ENCODE measurements around the gene SMPD3. TPM values are rescaled to one million over a fixed set of nuclear protein-coding genes. Genes with fewer than 3 reads are reported as not detected.

The SMPD3 gene
- total RNA-seq, 1 experiment from 2014 or later, result 1.4 TPM

GRCh38 chr16:68487669-68488068, 39.4 kb upstream of the SMPD3 start (continued):
- TF ChIP-seq HMGXB4 (CRISPR knock-in tag; IDR thresholded peaks at IDR 0.05) (no peak), CREM (CRISPR knock-in tag; IDR thresholded peaks at IDR 0.05) (no peak)

DNA sequence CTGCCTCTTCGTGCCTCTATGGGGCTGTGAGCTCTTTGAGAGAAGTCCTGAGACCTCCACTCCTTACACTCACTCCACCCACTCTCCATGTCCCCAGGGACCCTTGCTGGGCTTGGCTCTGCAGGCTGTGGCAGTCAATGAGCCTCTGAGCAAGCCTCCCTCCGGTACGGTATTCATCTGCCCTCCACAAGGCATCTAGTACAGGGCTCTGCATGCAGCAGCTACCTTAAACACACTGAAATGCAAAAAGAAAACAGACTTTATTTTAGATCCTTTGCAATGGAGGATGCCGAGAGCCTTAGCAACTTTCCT, 38.9 kb upstream of the SMPD3 start:
- Mint-ChIP-seq H3K4me1 (peaks cover 32% of the 10 kb centered on the region), H3K9me3 (peaks cover 5% of the 10 kb centered on the region), H3K27me3 (ENCODE audit: low read depth) (peaks cover 3% of the 10 kb centered on the region; the same call in 1 of the 2 replicates), H3K27ac (no peak overlapping the region; the same call in 1 of the 2 replicates), H3K36me3 (no peaks in the 10 kb centered on the region), H3K4me3 (no peak overlapping the region)
- ChIA-PET POLR2A (no interaction called here), CTCF (interaction anchor here (0.8 to 2.1 kb wide), 8 partner anchors 23 to 123 kb away, joined by 3 to 10 read pairs (median 4); partner anchors contain the start of gene ZFP90)
- TF ChIP-seq HMGXB4 (CRISPR knock-in tag; IDR thresholded peaks at IDR 0.05) (no peak), MXD4 (CRISPR knock-in tag; IDR thresholded peaks at IDR 0.05; ENCODE audit: borderline replicate concordance) (no peak), NFE2L1 (CRISPR knock-in tag; IDR thresholded peaks at IDR 0.05) (no peak), TCF7 (CRISPR knock-in tag; IDR thresholded peaks at IDR 0.05; ENCODE audit: low read depth) (no peak), OVOL2 (CRISPR knock-in tag; IDR thresholded peaks at IDR 0.05; ENCODE audit: borderline replicate concordance) (no peak), GTF2I (CRISPR knock-in tag; conservative IDR thresholded peaks at IDR 0.05) (no peak), ATF1 (CRISPR knock-in tag; IDR thresholded peaks at IDR 0.05) (no peak), CDX4 (CRISPR knock-in tag; IDR thresholded peaks at IDR 0.05; ENCODE audit: borderline replicate concordance) (no peak), JUN (CRISPR knock-in tag; IDR thresholded peaks at IDR 0.05) (no peak)
- TF ChIP-seq, protein P1, sequence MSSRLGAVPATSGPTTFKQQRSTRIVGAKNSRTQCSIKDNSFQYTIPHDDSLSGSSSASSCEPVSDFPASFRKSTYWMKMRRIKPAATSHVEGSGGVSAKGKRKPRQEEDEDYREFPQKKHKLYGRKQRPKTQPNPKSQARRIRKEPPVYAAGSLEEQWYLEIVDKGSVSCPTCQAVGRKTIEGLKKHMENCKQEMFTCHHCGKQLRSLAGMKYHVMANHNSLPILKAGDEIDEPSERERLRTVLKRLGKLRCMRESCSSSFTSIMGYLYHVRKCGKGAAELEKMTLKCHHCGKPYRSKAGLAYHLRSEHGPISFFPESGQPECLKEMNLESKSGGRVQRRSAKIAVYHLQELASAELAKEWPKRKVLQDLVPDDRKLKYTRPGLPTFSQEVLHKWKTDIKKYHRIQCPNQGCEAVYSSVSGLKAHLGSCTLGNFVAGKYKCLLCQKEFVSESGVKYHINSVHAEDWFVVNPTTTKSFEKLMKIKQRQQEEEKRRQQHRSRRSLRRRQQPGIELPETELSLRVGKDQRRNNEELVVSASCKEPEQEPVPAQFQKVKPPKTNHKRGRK (CRISPR knock-in tag; IDR thresholded peaks at IDR 0.05; ENCODE audit: borderline replicate concordance), result no peak
- ATAC-seq (peak; percentile 29; the same call in 1 of the 2 replicates), DNase-seq (ENCODE audit: low spot score) (no peak)

DNA sequence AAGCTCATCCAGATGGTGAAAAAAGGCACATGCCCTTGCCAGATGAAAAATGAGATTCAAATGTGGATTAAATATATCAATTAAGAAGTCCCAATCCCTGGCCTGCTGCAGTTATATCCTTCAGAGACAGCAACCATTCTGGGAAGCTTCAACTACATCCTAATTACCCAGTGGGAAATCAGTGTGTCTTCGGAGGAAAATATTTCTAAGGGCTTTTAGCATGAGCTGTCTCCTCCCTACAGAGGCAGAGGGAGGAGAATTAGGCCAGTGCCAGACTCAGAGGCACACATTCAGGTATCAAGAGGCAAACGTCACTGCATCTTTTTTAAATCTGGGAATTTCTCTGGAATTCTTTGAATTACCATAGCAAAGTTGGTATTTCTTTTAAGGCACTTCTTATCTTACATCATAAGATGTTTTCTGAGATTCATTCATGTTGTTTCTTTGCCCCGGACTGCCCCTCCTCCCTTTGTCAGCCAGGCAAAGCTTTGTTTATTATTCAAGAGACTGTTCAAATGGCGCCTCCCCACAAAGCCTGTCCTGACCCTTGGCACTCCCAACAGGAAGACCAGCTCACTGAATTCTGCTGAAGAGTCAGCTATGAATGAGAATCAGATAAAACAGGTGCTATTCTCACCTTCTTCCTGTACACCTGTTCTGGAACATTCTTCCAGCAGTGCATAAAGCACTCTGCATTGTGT, 38.3 kb upstream of the SMPD3 start:
- Mint-ChIP-seq H3K9me3 (peaks cover 5% of the 10 kb centered on the region), H3K27me3 (ENCODE audit: low read depth) (peaks cover 3% of the 10 kb centered on the region; the same call in 1 of the 2 replicates), H3K4me1 (peaks cover 28% of the 10 kb centered on the region), H3K4me3 (no peak overlapping the region), H3K27ac (no peak overlapping the region; the same call in 1 of the 2 replicates), H3K36me3 (no peaks in the 10 kb centered on the region)
- ChIA-PET CTCF (interaction anchor here (0.9 to 2.1 kb wide), 6 partner anchors 24 to 122 kb away, joined by 3 to 10 read pairs (median 4); partner anchors contain the start of gene ZFP90), POLR2A (no interaction called here)
- DNase-seq (ENCODE audit: low spot score) (no peak), ATAC-seq (peak; percentile 25; the same call in 1 of the 2 replicates)
- TF ChIP-seq ZNF416 (CRISPR knock-in tag; IDR thresholded peaks at IDR 0.05) (no peak), NR3C1 (CRISPR knock-in tag; conservative IDR thresholded peaks at IDR 0.05; ENCODE audit: low read depth) (no peak), SMAD4 (CRISPR knock-in tag; IDR thresholded peaks at IDR 0.05) (no peak), TCF7 (CRISPR knock-in tag; IDR thresholded peaks at IDR 0.05; ENCODE audit: low read depth) (no peak), MYBL2 (CRISPR knock-in tag; IDR thresholded peaks at IDR 0.05) (no peak), SP1 (CRISPR knock-in tag; conservative IDR thresholded peaks at IDR 0.05) (no peak)

Measured in WTC11 (cell line).